Midbrain (tissue), 1 donor: Measurements from ENCODE around the gene HRC.
"Not testable (repeated sequence)": the region's sequence is repeated elsewhere in the genome, so short reads cannot be mapped to it uniquely, and the experiment has no call there.

Source experiments
- DNase-seq: peaks from one replicate; lab custom pipeline; 2025; lab: John Stamatoyannopoulos, UW

HRC gene

GRCh38 chr19:49155005-49155819 lies at the start of gene HRC:
Gene HRC (minus strand): TSS chr19:49155396. CDS start chr19:49155237, 159 bp downstream.
- no peak for DNase-seq

GRCh38 chr19:49201042-49201441 lies 45.8 kb upstream of the HRC start:
- no peak for DNase-seq

GRCh38 chr19:49200238-49200862 lies 45.2 kb upstream of the HRC start:
- no peak for DNase-seq

- no peak for DNase-seq
Observed at GRCh38 chr19:49196527-49197240, 41.5 kb upstream of the HRC start.

GRCh38 chr19:49194408-49194807 lies 39.2 kb upstream of the HRC start:
- DNase-seq, result no peak

- no peak for DNase-seq
Observed at GRCh38 chr19:49193822-49194394, 38.7 kb upstream of the HRC start.

- DNase-seq, result no peak
Observed at GRCh38 chr19:49190781-49191180, 35.6 kb upstream of the HRC start.

- DNase-seq, result no peak
Observed at GRCh38 chr19:49189259-49189658, 34.1 kb upstream of the HRC start.

GRCh38 chr19:49188626-49189200 lies 33.5 kb upstream of the HRC start:
- no peak for DNase-seq

GRCh38 chr19:49186108-49186507 lies 30.9 kb upstream of the HRC start:
- no peak for DNase-seq

- DNase-seq, result no peak
Observed at GRCh38 chr19:49182848-49183375, 27.7 kb upstream of the HRC start.

- DNase-seq, result not testable (repeated sequence)
Observed at GRCh38 chr19:49182010-49182847, 27.0 kb upstream of the HRC start.

- no peak for DNase-seq
Observed at GRCh38 chr19:49180659-49181058, 25.5 kb upstream of the HRC start.

GRCh38 chr19:49173198-49173597 lies 18.0 kb upstream of the HRC start:
- DNase-seq, result no peak

GRCh38 chr19:49168421-49168820 lies 13.2 kb upstream of the HRC start:
- no peak for DNase-seq

- no peak for DNase-seq
Observed at GRCh38 chr19:49167857-49168409, 12.7 kb upstream of the HRC start.

- DNase-seq, result no peak
Observed at GRCh38 chr19:49165865-49166301, 10.7 kb upstream of the HRC start.

GRCh38 chr19:49165111-49165750 lies 10.0 kb upstream of the HRC start:
- peak; percentile 50 for DNase-seq

GRCh38 chr19:49161987-49162386 lies 6.8 kb upstream of the HRC start:
- no peak for DNase-seq
